Measurements from ENCODE around the gene NCKIPSD.

Gene NCKIPSD

GRCh38 chr3:48623851-48624547 is 61.7 kb downstream of the NCKIPSD start:
- TF ChIP-seq CTCF (IDR thresholded peaks at IDR 0.05; ENCODE audit: low read depth, low read length, missing control alignments): no peak
- H3K4me3 ChIP-seq (ENCODE audit: low read depth, low read length): no peak overlapping the region
- no peak for DNase-seq (ENCODE audit: low read depth)

All from GM12864 (cell line).